Neural progenitor cell (in vitro differentiated cells): ENCODE measurements around the gene GGA3. TPM values are rescaled to one million over a fixed set of nuclear protein-coding genes. Genes with fewer than 3 reads are reported as not detected.

Source experiments
- DNase-seq: peaks from one replicate; pipeline ENCODE4 v3.0.0-alpha.2; 2016; ENCODE audit warnings: low spot score
- H2AFZ ChIP-seq: fragments of 200-600 bp; sonication (generic); replicated peaks from 2 replicates; pipeline ENCODE4 v1.6.1; 2016; ENCODE audit warnings: antibody characterized with exemption
- H3F3A ChIP-seq: fragments of 200-600 bp; sonication (generic); 2 replicates; pipeline ENCODE4 v1.6.1; 2016; ENCODE audit warnings: antibody characterized with exemption, low read depth
- H3K27ac ChIP-seq: fragments of 200-600 bp; sonication (generic); 2 replicates; pipeline ENCODE4 v1.5.1; 2016; ENCODE audit warnings: mild to moderate bottlenecking
- H3K27me3 ChIP-seq: fragments of 200-600 bp; sonication (generic); 2 replicates; pipeline ENCODE4 v1.6.1; 2016; ENCODE audit warnings: mild to moderate bottlenecking, moderate library complexity
- H3K36me3 ChIP-seq: fragments of 200-600 bp; sonication (generic); 2 replicates; pipeline ENCODE4 v1.5.1; 2016
- H3K4me1 ChIP-seq: fragments of 200-600 bp; sonication (generic); 2 replicates; pipeline ENCODE4 v1.6.1; 2016; ENCODE audit warnings: mixed run types
- H3K4me2 ChIP-seq: fragments of 200-600 bp; sonication (generic); 2 replicates; pipeline ENCODE4 v1.6.1; 2016
- H3K4me3 ChIP-seq: fragments of 200-600 bp; sonication (generic); 2 replicates; pipeline ENCODE4 v1.5.1; 2016
- H3K79me2 ChIP-seq: fragments of 200-600 bp; sonication (generic); 2 replicates; pipeline ENCODE4 v1.6.1; 2016; ENCODE audit warnings: low read depth
- H3K9ac ChIP-seq: fragments of 200-600 bp; sonication (generic); 2 replicates; pipeline ENCODE4 v1.6.1; 2016
- H3K9me3 ChIP-seq: fragments of 200-600 bp; sonication (generic); 2 replicates; pipeline ENCODE4 v1.5.1; 2016; ENCODE audit warnings: low read depth
- H4K20me1 ChIP-seq: fragments of 200-600 bp; sonication (generic); 2 replicates; pipeline ENCODE4 v1.6.1; 2016; ENCODE audit warnings: low read depth
- H3K27ac Mint-ChIP-seq: 3 replicates; pipeline ENCODE4 v1.8.0; 2021; ENCODE audit warnings: mixed read lengths
- H3K27me3 Mint-ChIP-seq: 2 replicates; pipeline ENCODE4 v1.8.0; 2022; ENCODE audit warnings: low read depth, mild to moderate bottlenecking, inconsistent platforms, moderate library complexity, mixed read lengths; ENCODE audit not compliant: insufficient read depth
- H3K36me3 Mint-ChIP-seq: 3 replicates; pipeline ENCODE4 v1.8.0; 2021; ENCODE audit warnings: mixed read lengths
- H3K4me1 Mint-ChIP-seq: 3 replicates; pipeline ENCODE4 v1.8.0; 2021; ENCODE audit warnings: mixed read lengths
- H3K4me3 Mint-ChIP-seq: 3 replicates; pipeline ENCODE4 v1.8.0; 2021; ENCODE audit warnings: mild to moderate bottlenecking, moderate library complexity, mixed read lengths
- H3K9me3 Mint-ChIP-seq: 3 replicates; pipeline ENCODE4 v1.8.0; 2020; ENCODE audit warnings: mixed read lengths
- CTCF ChIP-seq: fragments of 200-600 bp; sonication (generic); IDR thresholded peaks from 2 replicates; pipeline ENCODE4 v1.5.1; 2017; ENCODE audit warnings: antibody characterized with exemption, mild to moderate bottlenecking
- EZH2 ChIP-seq: fragments of 200-600 bp; sonication (generic); IDR thresholded peaks from 2 replicates; pipeline ENCODE4 v1.6.1; 2017; ENCODE audit warnings: antibody characterized with exemption, mild to moderate bottlenecking, moderate library complexity
- EZH2phosphoT487 ChIP-seq: fragments of 200-600 bp; sonication (generic); IDR thresholded peaks from 2 replicates; pipeline ENCODE4 v1.6.1; 2017; ENCODE audit warnings: antibody characterized with exemption
- total RNA-seq: library from RNA; depleted of rRNA; stranded (reverse); fragments of >200 nt; gene quantifications from 2 replicates; pipeline ENCODE4 v1.2.3, GENCODE V29; 2015; ENCODE audit warnings: low replicate concordance

The GGA3 gene
- total RNA-seq, 1 donor from 2014 or later: 28.0 TPM

- H3F3A ChIP-seq: peaks cover 3% of the 10 kb centered on the region
- Mint-ChIP-seq H3K36me3 (peaks cover 14% of the 10 kb centered on the region), H3K4me3 (no peak overlapping the region), H3K27ac (no peak overlapping the region), H3K27me3 (peaks cover 2% of the 10 kb centered on the region), H3K4me1 (peaks cover 6% of the 10 kb centered on the region), H3K9me3 (no peaks in the 10 kb centered on the region)
- no peak overlapping the region for H3K4me2 ChIP-seq
- H2AFZ ChIP-seq: no peak overlapping the region
- no peaks in the 10 kb centered on the region for H3K4me1 ChIP-seq
- no peak for DNase-seq
- H4K20me1 ChIP-seq: peaks cover 24% of the 10 kb centered on the region
- no peak overlapping the region for H3K9ac ChIP-seq
- TF ChIP-seq CTCF: no peak
- TF ChIP-seq EZH2phosphoT487: no peak
- TF ChIP-seq EZH2: no peak
- H3K36me3 ChIP-seq: no peaks in the 10 kb centered on the region
- H3K27me3 ChIP-seq: no peaks in the 10 kb centered on the region
- H3K4me3 ChIP-seq: no peak overlapping the region
- H3K9me3 ChIP-seq: no peaks in the 10 kb centered on the region
- H3K79me2 ChIP-seq: peaks cover 23% of the 10 kb centered on the region
- no peak overlapping the region for H3K27ac ChIP-seq
Measured at GRCh38 chr17:75246404-75246803, 15.0 kb downstream of the GGA3 start.

- H3K4me1 ChIP-seq: no peaks in the 10 kb centered on the region
- H3K36me3 ChIP-seq: no peaks in the 10 kb centered on the region
- no peak overlapping the region for H3K4me3 ChIP-seq
- H3K27me3 ChIP-seq: no peaks in the 10 kb centered on the region
- DNase-seq: no peak
- peaks cover 16% of the 10 kb centered on the region for H3K79me2 ChIP-seq
- no peak overlapping the region for H3K4me2 ChIP-seq
- H3K27me3 Mint-ChIP-seq: peaks cover 8% of the 10 kb centered on the region
- TF ChIP-seq CTCF: no peak
- no peak for TF ChIP-seq EZH2phosphoT487
- TF ChIP-seq EZH2: no peak
- peaks cover 17% of the 10 kb centered on the region for H3F3A ChIP-seq
- H3K4me3 Mint-ChIP-seq: no peak overlapping the region
- H3K4me1 Mint-ChIP-seq: peaks cover 3% of the 10 kb centered on the region
- no peak overlapping the region for H2AFZ ChIP-seq
- H3K36me3 Mint-ChIP-seq: peaks cover 14% of the 10 kb centered on the region
- H3K9me3 ChIP-seq: no peaks in the 10 kb centered on the region
- H3K27ac ChIP-seq: no peak overlapping the region
- no peak overlapping the region for H3K9ac ChIP-seq
- peaks cover 15% of the 10 kb centered on the region for H4K20me1 ChIP-seq
- no peaks in the 10 kb centered on the region for H3K9me3 Mint-ChIP-seq
- no peak overlapping the region for H3K27ac Mint-ChIP-seq
Measured at GRCh38 chr17:75245011-75245410, 16.4 kb downstream of the GGA3 start.

GRCh38 chr17:75244133-75244866 is 17.1 kb downstream of the GGA3 start:
- Mint-ChIP-seq H3K27me3 (peaks cover 8% of the 10 kb centered on the region), H3K9me3 (no peaks in the 10 kb centered on the region), H3K36me3 (peaks cover 14% of the 10 kb centered on the region), H3K4me1 (no peaks in the 10 kb centered on the region), H3K4me3 (no peak overlapping the region), H3K27ac (no peak overlapping the region)
- H3F3A ChIP-seq: peaks cover 22% of the 10 kb centered on the region
- no peaks in the 10 kb centered on the region for H3K27me3 ChIP-seq
- no peaks in the 10 kb centered on the region for H3K9me3 ChIP-seq
- H3K9ac ChIP-seq: no peak overlapping the region
- peaks cover 12% of the 10 kb centered on the region for H3K79me2 ChIP-seq
- DNase-seq: no peak
- no peak for TF ChIP-seq EZH2
- no peak for TF ChIP-seq EZH2phosphoT487
- TF ChIP-seq CTCF: no peak
- no peaks in the 10 kb centered on the region for H3K4me1 ChIP-seq
- H3K4me2 ChIP-seq: no peak overlapping the region
- no peak overlapping the region for H2AFZ ChIP-seq
- H3K27ac ChIP-seq: no peak overlapping the region
- H3K36me3 ChIP-seq: no peaks in the 10 kb centered on the region
- H3K4me3 ChIP-seq: no peak overlapping the region
- H4K20me1 ChIP-seq: peaks cover 9% of the 10 kb centered on the region
